Measurements from ENCODE around the gene UQCRC1. TPM values are rescaled to one million over a fixed set of nuclear protein-coding genes. Genes with fewer than 3 reads are reported as not detected.

Gene UQCRC1
- total RNA-seq, 2 donors from 2014 or later: 682 to 753 TPM

DNA sequence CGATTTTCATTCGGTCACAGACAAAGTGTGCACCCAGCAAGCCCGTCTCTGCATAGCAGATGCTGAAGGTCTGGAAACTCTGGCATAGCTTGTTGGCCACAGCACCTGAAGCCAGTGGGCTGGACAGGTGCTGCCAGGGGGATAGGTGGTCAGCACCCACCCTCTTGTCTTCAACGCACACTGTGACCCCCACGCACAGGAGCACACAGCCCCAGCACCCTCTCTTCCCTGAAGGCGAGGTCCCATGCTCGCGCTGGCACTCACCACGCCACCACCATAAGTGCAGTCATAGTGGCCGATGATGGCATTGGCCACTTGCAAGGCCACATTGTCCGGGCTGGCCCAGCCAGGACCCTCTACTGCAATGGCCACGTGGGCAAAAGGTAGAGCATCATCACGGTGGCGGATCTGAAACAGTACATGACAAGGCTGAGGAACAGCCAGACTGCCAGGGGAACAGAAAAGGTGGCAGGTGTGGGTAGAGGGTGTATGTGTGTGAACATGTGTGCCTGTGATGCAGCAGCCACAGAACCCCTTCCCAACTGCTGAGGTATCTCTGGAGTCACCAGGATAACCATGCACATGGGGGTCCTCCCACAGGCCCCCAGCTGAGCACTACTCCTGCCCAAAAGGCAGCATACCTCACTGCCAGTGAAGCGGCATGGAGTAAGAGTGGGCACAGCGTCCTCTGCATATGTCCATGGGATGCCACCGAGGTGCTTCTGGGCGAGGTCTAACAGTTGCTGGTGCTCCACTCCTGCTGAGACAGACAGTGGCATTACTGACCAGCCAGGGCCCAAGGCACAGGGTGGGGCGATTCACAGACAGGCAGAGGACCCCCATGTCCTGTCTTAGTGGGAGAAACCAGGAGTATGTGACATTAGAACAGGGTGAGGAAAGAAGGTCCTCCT, 8.5 kb downstream of the UQCRC1 start:
- TF ChIP-seq, protein P1, sequence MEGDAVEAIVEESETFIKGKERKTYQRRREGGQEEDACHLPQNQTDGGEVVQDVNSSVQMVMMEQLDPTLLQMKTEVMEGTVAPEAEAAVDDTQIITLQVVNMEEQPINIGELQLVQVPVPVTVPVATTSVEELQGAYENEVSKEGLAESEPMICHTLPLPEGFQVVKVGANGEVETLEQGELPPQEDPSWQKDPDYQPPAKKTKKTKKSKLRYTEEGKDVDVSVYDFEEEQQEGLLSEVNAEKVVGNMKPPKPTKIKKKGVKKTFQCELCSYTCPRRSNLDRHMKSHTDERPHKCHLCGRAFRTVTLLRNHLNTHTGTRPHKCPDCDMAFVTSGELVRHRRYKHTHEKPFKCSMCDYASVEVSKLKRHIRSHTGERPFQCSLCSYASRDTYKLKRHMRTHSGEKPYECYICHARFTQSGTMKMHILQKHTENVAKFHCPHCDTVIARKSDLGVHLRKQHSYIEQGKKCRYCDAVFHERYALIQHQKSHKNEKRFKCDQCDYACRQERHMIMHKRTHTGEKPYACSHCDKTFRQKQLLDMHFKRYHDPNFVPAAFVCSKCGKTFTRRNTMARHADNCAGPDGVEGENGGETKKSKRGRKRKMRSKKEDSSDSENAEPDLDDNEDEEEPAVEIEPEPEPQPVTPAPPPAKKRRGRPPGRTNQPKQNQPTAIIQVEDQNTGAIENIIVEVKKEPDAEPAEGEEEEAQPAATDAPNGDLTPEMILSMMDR (IDR thresholded peaks at IDR 0.05): no peak
- H3K4me1 ChIP-seq: peaks cover 7% of the 10 kb centered on the region
- H3K36me3 ChIP-seq: peaks cover 51% of the 10 kb centered on the region
- DNase-seq: no peak
- no peaks in the 10 kb centered on the region for H3K9me3 ChIP-seq
- no peak overlapping the region for H3K27ac ChIP-seq
- intact Hi-C loops (cut with DNase I): no loop called here
- no peaks in the 10 kb centered on the region for H3K27me3 ChIP-seq
- H3K9ac ChIP-seq (ENCODE audit: low read depth in 2 of 2, low read length in 2 of 2): no peak overlapping the region
- H3K4me3 ChIP-seq: no peak overlapping the region

DNA sequence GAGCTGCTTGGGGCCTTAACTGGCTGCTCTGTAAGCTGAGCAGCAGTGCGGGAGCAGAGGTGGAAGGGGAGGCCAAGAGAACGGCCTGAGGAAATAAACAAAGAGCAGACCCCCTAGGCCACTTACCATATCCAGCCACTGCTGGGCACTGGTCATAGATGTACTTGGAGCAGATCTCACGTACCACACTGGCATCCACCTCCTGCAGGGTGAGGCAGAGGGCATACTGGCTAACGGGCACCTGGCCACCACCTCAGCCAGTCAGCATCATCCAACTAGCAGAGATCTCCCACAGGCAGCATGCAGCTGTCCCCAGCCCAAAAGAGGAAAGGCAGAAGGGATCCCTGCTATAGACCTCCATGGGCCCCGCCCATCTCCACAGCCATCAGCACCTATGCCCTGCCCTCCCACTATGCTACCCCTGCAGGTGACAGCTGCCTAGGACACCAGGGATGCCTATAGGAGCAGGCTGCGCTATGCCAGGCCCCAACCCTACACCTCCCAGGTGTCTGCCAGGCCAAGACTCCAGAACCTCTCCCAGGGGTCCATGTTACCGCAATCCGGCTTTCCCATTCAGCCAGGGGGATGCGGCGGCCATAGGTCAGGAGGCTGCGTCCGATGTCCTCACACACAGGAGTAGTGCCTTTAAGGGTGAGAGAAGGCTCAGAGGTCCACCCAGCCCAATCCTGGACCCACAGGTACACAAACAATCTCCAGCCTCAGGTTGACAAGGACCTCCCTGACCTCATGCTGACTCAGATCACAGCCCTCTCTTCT, 9.7 kb downstream of the UQCRC1 start:
- H3K9ac ChIP-seq (ENCODE audit: low read depth in 2 of 2, low read length in 2 of 2): peak overlapping the region in 1 of 2 donors; percentile 13

DNA sequence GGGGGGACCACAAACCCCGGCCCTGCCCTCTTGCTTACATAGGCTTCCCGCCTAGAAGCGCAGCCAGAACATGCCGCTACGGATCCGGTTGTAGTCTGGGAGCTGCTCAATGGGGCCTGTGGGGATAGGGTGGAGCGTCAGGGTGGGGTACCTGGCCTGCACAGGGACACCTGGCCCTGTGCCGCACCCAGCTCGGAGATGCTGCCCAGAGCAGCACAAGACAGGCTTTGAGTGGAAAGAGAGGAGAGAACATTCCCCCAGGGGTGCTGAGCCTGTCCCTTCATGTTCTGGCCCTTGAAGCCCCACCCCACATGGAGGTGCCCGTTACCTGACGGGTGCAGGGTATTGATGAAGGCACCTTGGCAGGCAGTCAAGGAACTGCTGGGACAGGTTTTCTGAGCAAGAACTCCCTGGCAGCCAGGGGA, 10.4 kb downstream of the UQCRC1 start:
- no peak for DNase-seq
- peak overlapping the region; percentile 65 for H3K27ac ChIP-seq

More for the DNA sequence above, 9.7 kb downstream of the UQCRC1 start:
- TF ChIP-seq, protein P1 (IDR thresholded peaks at IDR 0.05): no peak
- Histone ChIP-seq H3K4me1 (peaks cover 10% of the 10 kb centered on the region), H3K27me3 (peaks cover 4% of the 10 kb centered on the region), H3K27ac (peak overlapping the region; percentile 65), H3K36me3 (peaks cover 40% of the 10 kb centered on the region), H3K9me3 (no peaks in the 10 kb centered on the region), H3K4me3 (no peak overlapping the region)
- no peak for DNase-seq
- intact Hi-C loops (cut with DNase I): no loop called here

DNA sequence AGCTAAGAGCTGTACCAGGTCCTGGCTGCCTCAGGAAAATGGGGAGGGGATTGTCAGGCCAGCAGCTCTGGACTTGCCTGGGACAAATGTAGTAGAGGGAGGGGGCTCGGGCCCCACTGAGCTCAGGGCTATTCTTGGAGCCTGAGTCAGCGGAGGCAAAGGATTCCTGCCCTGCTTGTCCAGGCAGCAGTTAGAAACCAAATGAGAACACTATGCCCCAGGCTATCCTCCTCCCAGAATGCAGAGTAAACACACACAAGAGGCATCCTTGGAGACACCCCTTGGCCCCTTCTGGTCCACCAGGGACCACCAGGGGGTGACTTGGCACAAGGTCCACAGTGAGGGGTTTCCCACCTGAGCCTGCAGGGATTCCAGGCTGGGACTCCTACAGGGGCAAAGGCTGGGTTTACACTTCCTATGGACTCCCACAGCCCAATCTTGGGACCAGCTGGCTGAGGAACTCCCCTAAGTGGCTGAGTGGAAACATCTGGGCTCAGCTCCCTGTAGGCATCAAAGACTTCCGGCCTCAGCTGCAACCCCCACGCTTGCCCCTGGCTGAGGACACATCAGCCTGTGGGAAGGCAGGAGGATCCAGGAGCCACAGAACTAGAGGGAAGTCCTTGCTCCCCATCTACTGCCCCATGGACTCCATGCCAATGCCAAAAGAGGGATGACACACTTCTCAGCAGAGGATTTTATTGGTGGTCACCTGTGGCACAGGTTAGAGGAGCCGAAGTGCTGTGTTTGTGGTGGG, 10.9 kb downstream of the UQCRC1 start:
- TF ChIP-seq, protein P1 (IDR thresholded peaks at IDR 0.05): no peak
- Histone ChIP-seq H3K27ac (peak overlapping the region; percentile 65), H3K4me3 (no peak overlapping the region), H3K9me3 (no peaks in the 10 kb centered on the region), H3K4me1 (peaks cover 10% of the 10 kb centered on the region), H3K36me3 (peaks cover 29% of the 10 kb centered on the region), H3K27me3 (peaks cover 9% of the 10 kb centered on the region), H3K9ac (ENCODE audit: low read depth in 2 of 2, low read length in 2 of 2) (peak overlapping the region in 1 of 2 donors; percentile 13)
- no peak for DNase-seq
- intact Hi-C loops (cut with DNase I): no loop called here

More for the DNA sequence above, 10.4 kb downstream of the UQCRC1 start:
- TF ChIP-seq, protein P1 (IDR thresholded peaks at IDR 0.05): no peak
- Histone ChIP-seq H3K36me3 (peaks cover 34% of the 10 kb centered on the region), H3K4me3 (no peak overlapping the region), H3K9ac (ENCODE audit: low read depth in 2 of 2, low read length in 2 of 2) (peak overlapping the region in 1 of 2 donors; percentile 13), H3K9me3 (no peaks in the 10 kb centered on the region), H3K27me3 (peaks cover 9% of the 10 kb centered on the region), H3K4me1 (peaks cover 10% of the 10 kb centered on the region)
- intact Hi-C loops (cut with DNase I): no loop called here

DNA sequence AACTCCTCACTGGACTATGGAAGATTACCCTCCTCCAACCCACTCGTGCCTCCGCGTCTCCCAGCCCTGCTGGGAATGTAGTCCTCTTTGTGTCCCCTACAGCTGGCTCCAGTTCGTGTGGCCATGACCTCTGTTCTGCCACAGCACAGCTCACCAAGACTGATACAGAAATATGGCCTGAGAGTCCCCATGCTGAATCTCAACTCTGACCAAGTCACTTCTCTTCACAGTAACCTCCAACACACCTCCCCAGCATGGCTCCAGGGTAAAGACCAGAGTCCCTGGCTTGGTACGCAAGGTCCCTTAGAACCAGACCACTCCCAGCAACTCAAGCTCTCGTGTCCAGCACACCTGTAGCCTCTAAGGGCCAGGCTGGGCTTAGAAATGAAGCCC, 12.0 kb downstream of the UQCRC1 start:
- DNase-seq: no peak
- H3K4me1 ChIP-seq: peaks cover 10% of the 10 kb centered on the region
- peaks cover 9% of the 10 kb centered on the region for H3K27me3 ChIP-seq
- TF ChIP-seq, protein P1 (IDR thresholded peaks at IDR 0.05): no peak
- peaks cover 20% of the 10 kb centered on the region for H3K36me3 ChIP-seq
- H3K27ac ChIP-seq: no peak overlapping the region
- peak overlapping the region in 1 of 2 donors; percentile 28 for H3K9ac ChIP-seq (ENCODE audit: low read depth in 2 of 2, low read length in 2 of 2)
- intact Hi-C loops (cut with DNase I): no loop called here
- H3K9me3 ChIP-seq: no peaks in the 10 kb centered on the region
- no peak overlapping the region for H3K4me3 ChIP-seq
